K562 (cell line): ENCODE results near the gene LILRB3. TPM values are rescaled to one million over a fixed set of nuclear protein-coding genes. Genes with fewer than 3 reads are reported as not detected.
A peak's percentile ranks its signal among the peaks of the same experiment; 100 is the strongest.

Source experiments
- ADNP ChIP-seq: fragments of 200-800 bp; sonication (Bioruptor generic); IDR thresholded peaks from 2 replicates; pipeline ENCODE4 v1.6.1; 2016; ENCODE audit warnings: missing genetic modification characterization, missing compliant biosample characterization
- ARNT ChIP-seq, 2 experiments: fragments of 450-650 bp; IDR thresholded peaks; 2 replicates each; pipeline ENCODE4 v1.6.1; 2016; ENCODE audit warnings: mild to moderate bottlenecking in 1 of 2
- CAMTA2 ChIP-seq: fragments of 250-450 bp; sonication (Bioruptor Pico); conservative IDR thresholded peaks from 2 replicates; pipeline ENCODE4 v1.5.1; 2022
- ETV1 ChIP-seq: fragments of 450-650 bp; conservative IDR thresholded peaks from 2 replicates; pipeline ENCODE4 v1.6.1; 2016; ENCODE audit warnings: missing genetic modification characterization, control low read depth, low read depth, missing compliant biosample characterization
- EZH2 ChIP-seq: IDR thresholded peaks from 2 replicates; pipeline ENCODE4 v1.6.1; 2012; ENCODE audit warnings: low read depth, mild to moderate bottlenecking, inconsistent platforms, low read length, borderline replicate concordance
- FOS ChIP-seq: IDR thresholded peaks from 3 replicates; pipeline ENCODE4 v1.6.1; 2011; ENCODE audit not compliant: insufficient read length; ENCODE audit errors: extremely low read depth
- IFI16 ChIP-seq: fragments of 250-450 bp; sonication (Bioruptor Pico); IDR thresholded peaks from 2 replicates; pipeline ENCODE4 v2.1.2; 2022; ENCODE audit warnings: mild to moderate bottlenecking, inconsistent platforms
- KDM2B ChIP-seq: fragments of 250-450 bp; sonication (Bioruptor Pico); IDR thresholded peaks from 2 replicates; pipeline ENCODE4 v1.8.0; 2021; ENCODE audit warnings: mild to moderate bottlenecking, moderate library complexity
- L3MBTL2 ChIP-seq: fragments of 450-650 bp; IDR thresholded peaks from 2 replicates; pipeline ENCODE4 v1.6.1; 2016; ENCODE audit warnings: mild to moderate bottlenecking, moderate library complexity
- MTA1 ChIP-seq: fragments of 450-650 bp; IDR thresholded peaks from 2 replicates; pipeline ENCODE4 v1.6.1; 2017; ENCODE audit warnings: borderline replicate concordance
- NEUROD1 ChIP-seq: fragments of 150-350 bp; IDR thresholded peaks from 2 replicates; pipeline ENCODE4 v1.6.1; 2014; ENCODE audit warnings: borderline replicate concordance, low read length, low read depth; ENCODE audit not compliant: partially characterized antibody
- NFIX ChIP-seq: fragments of 250-450 bp; sonication (Bioruptor Pico); IDR thresholded peaks from 2 replicates; pipeline ENCODE4 v1.4.0; 2020; ENCODE audit warnings: low read depth, mild to moderate bottlenecking, moderate library complexity
- NR4A1 ChIP-seq, 2 experiments: fragments of 250-450 bp in 1 of 2; fragments of 450-650 bp in 1 of 2; sonication (Bioruptor Pico) in 1 of 2; IDR thresholded peaks; 2 replicates each; pipeline versions ENCODE4 v1.4.0 to v1.6.1; 2016 to 2020; ENCODE audit warnings: mild to moderate bottlenecking in 2 of 2, missing compliant biosample characterization in 1 of 2, missing genetic modification characterization in 1 of 2, moderate library complexity in 1 of 2
- PCBP2 ChIP-seq: fragments of 200-400 bp; formaldehyde crosslinking; IDR thresholded peaks from 2 replicates; pipeline ENCODE4 v1.6.1; 2018; ENCODE audit warnings: low read length, low read depth, mild to moderate bottlenecking, moderate library complexity; ENCODE audit not compliant: poor library complexity, severe bottlenecking
- PHF21A ChIP-seq: fragments of 450-650 bp; IDR thresholded peaks from 2 replicates; pipeline ENCODE4 v1.6.1; 2017; ENCODE audit warnings: low read depth, borderline replicate concordance
- RBFOX2 ChIP-seq: fragments of 200-400 bp; formaldehyde crosslinking; IDR thresholded peaks from 2 replicates; pipeline ENCODE4 v1.6.1; 2017; ENCODE audit warnings: low read depth, mild to moderate bottlenecking, low read length, moderate library complexity
- RFX5 ChIP-seq: IDR thresholded peaks from 2 replicates; pipeline ENCODE4 v1.6.1; 2011; ENCODE audit warnings: low read depth, mild to moderate bottlenecking, improper control_type of control experiment, low read length
- SMARCC2 ChIP-seq: fragments of 450-650 bp; IDR thresholded peaks from 2 replicates; pipeline ENCODE4 v1.6.1; 2017; ENCODE audit warnings: antibody characterized with exemption, moderate library complexity, mild to moderate bottlenecking, low read depth
- SMARCE1 ChIP-seq: fragments of 450-650 bp; IDR thresholded peaks from 2 replicates; pipeline ENCODE4 v1.7.1; 2016; ENCODE audit warnings: mild to moderate bottlenecking
- SREBF1 ChIP-seq: fragments of 150-350 bp; IDR thresholded peaks from 2 replicates; pipeline ENCODE4 v1.6.1; 2014; ENCODE audit warnings: antibody characterized with exemption, low read depth, low read length, borderline replicate concordance
- ZFP30 ChIP-seq: fragments of 250-450 bp; sonication (Bioruptor Pico); IDR thresholded peaks from 2 replicates; pipeline ENCODE4 v1.8.0; 2022; ENCODE audit warnings: moderate library complexity, mild to moderate bottlenecking, inconsistent platforms, borderline replicate concordance
- ZNF282 ChIP-seq: sonication (generic); formaldehyde crosslinking; IDR thresholded peaks from 2 replicates; pipeline ENCODE4 v1.8.1; 2023; ENCODE audit warnings: missing genetic modification reagents
- polyA plus RNA-seq, 8 experiments: library from polyadenylated mRNA; depleted of rRNA in 4 of 8; stranded (reverse) in 5 of 8; unstranded in 3 of 8; fragments of >200 nt; fragmentation: Nextera tagmentation in 2 of 8; fragmentation: Illumina TruSeq in 1 of 8; extraction: Ambion mirVana in 2 of 8; extraction: Trizol in 1 of 8; gene quantifications; 2 replicates each; pipeline versions ENCODE4 v1.2.1 to v1.2.3, GENCODE V29; 2011 to 2014; ENCODE audit warnings: inconsistent platforms in 1 of 8, missing spikeins in 1 of 8
- total RNA-seq, 7 experiments: library from RNA; depleted of rRNA in 6 of 7; stranded (reverse); fragments of >200 nt in 6 of 7; fragmentation: Illumina TruSeq in 2 of 7; extraction: Trizol in 2 of 7; gene quantifications; 2 replicates each; pipeline versions ENCODE4 v1.2.1 to v1.2.3, GENCODE V29; 2011 to 2021; ENCODE audit warnings: low replicate concordance in 1 of 7
- TF ChIP-seq, protein P1 (sequence below): fragments of 150-350 bp; conservative IDR thresholded peaks from 2 replicates; pipeline ENCODE4 v1.6.1; 2014; ENCODE audit warnings: low read length
- TF ChIP-seq, protein P2 (sequence below): fragments of 250-450 bp; sonication (Bioruptor Pico); IDR thresholded peaks from 2 replicates; pipeline ENCODE4 v1.8.0; 2021; ENCODE audit warnings: moderate library complexity, mild to moderate bottlenecking, inconsistent platforms
- TF ChIP-seq, protein P3 (sequence below), 3 experiments: fragments of 200-800 bp in 1 of 3; sonication (Bioruptor generic) in 1 of 3; sonication (generic) in 1 of 3; formaldehyde crosslinking in 1 of 3; IDR thresholded peaks; 2 replicates each; pipeline versions ENCODE4 v1.6.1 to v1.8.0; 2016 to 2022; ENCODE audit warnings: mild to moderate bottlenecking in 2 of 3, missing compliant biosample characterization in 2 of 3, missing genetic modification characterization in 2 of 3, missing genetic modification reagents in 1 of 3

LILRB3 gene
- total and polyA plus RNA-seq, 9 of the 15 experiments (the other 6 are each of a cell fraction or from before 2014, with no cell fraction given): 0.01 to 0.09 TPM; not detected in 7

DNA sequence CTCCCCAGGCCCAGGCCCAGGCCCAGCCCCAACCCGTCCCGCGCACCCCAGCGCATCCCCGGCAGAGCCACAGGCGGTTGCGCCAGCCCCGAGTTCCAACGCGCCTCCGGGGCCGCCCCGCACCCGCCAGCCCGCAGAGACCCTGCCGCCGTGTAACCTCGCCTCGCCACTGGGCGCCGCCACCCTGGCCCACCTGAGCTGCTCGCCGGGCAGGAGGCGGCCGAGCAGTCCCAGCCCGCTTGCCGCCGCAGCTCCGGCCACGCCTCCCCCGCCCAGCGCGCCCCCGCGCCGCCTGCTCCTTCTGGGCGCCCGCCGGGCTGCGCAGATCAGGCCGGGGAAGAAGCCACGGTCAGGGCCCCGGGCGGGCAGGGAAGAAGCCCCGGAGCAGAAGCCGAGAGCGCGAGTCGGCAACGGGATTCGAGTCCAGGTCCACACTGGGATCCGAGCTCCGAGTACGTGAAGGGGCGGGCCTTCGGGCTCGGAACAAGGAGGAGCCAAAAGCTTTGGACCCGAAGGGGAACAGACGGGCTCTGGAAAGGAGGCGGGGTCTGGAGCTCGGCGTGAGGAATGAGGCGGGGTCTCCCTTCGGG lies 33.6 kb downstream of the LILRB3 start, which contains the start of gene MBOAT7 (continued):
- TF ChIP-seq, protein P1, sequence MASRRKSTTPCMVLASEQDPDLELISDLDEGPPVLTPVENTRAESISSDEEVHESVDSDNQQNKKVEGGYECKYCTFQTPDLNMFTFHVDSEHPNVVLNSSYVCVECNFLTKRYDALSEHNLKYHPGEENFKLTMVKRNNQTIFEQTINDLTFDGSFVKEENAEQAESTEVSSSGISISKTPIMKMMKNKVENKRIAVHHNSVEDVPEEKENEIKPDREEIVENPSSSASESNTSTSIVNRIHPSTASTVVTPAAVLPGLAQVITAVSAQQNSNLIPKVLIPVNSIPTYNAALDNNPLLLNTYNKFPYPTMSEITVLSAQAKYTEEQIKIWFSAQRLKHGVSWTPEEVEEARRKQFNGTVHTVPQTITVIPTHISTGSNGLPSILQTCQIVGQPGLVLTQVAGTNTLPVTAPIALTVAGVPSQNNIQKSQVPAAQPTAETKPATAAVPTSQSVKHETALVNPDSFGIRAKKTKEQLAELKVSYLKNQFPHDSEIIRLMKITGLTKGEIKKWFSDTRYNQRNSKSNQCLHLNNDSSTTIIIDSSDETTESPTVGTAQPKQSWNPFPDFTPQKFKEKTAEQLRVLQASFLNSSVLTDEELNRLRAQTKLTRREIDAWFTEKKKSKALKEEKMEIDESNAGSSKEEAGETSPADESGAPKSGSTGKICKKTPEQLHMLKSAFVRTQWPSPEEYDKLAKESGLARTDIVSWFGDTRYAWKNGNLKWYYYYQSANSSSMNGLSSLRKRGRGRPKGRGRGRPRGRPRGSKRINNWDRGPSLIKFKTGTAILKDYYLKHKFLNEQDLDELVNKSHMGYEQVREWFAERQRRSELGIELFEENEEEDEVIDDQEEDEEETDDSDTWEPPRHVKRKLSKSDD: no peak
- TF ChIP-seq ADNP (tag) (no peak), MTA1 (no peak), RFX5 (no peak), FOS (no peak), PHF21A (no peak), ETV1 (tag) (no peak), EZH2 (no peak), SMARCE1 (no peak), KDM2B (CRISPR knock-in tag) (no peak), ARNT (IDR thresholded peaks at IDR 0.05) (no peak), L3MBTL2 (peak; percentile 68), CAMTA2 (CRISPR knock-in tag) (no peak), ZFP30 (no peak), PCBP2 (no peak), ZNF282 (CRISPR knock-in tag) (0 out of 2 replicates have a peak, but pooled peaks have one; percentile 30), NEUROD1 (peak; percentile 80), SREBF1 (no peak), NR4A1 (CRISPR knock-in tag; IDR thresholded peaks at IDR 0.05) (no peak), NR4A1 (tag; IDR thresholded peaks at IDR 0.05) (0 out of 2 replicates have a peak, but pooled peaks have one; percentile 19), NFIX (CRISPR knock-in tag) (no peak), RBFOX2 (peak; percentile 86), IFI16 (CRISPR knock-in tag) (no peak), SMARCC2 (no peak; the same call in 1 of the 2 replicates)
- TF ChIP-seq, protein P2, sequence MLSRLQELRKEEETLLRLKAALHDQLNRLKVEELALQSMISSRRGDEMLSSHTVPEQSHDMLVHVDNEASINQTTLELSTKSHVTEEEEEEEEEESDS (CRISPR knock-in tag): no peak
- TF ChIP-seq, protein P3, sequence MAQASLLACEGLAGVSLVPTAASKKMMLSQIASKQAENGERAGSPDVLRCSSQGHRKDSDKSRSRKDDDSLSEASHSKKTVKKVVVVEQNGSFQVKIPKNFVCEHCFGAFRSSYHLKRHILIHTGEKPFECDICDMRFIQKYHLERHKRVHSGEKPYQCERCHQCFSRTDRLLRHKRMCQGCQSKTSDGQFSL (CRISPR knock-in tag; IDR thresholded peaks at IDR 0.05): peak; percentile 85; the same call in 1 of the 2 replicates
- TF ChIP-seq, protein P3 (tag; IDR thresholded peaks at IDR 0.05): no peak
